Measurements from ENCODE around the gene DSC1. TPM values are rescaled to one million over a fixed set of nuclear protein-coding genes. Genes with fewer than 3 reads are reported as not detected.

DSC1 gene
- total and polyA plus RNA-seq, 2 of the 4 experiments (the other 2 are of a cell fraction): not detected

DNA sequence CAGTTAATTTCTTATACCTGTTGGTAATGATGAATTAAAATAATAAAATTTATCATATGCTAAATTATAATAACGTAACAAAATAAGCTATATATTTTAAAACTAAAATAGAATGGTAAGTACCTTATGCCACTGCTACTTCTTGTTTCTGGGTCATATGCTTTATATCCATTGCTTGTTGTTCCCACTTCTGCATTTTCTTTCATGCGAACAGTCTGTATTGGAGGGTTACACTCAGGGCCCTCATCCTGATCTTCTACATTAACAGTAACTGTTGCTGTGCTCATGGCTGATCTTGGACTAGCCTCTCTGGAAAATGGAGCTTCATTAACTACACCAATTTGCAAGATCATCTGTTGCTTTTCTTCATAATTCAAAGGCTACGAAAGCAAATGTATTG is 82.7 kb downstream of the DSC1 start:
- H2AFZ ChIP-seq (replicated peaks; ENCODE audit: low read length, poor library complexity): no peak overlapping the region
- no peak overlapping the region for H2BK5ac ChIP-seq (ENCODE audit: low read depth, low read length, poor library complexity, severe bottlenecking)
- H2AK5ac ChIP-seq (ENCODE audit: low read depth, low read length): no peak overlapping the region
- DNase-seq (no peak), ATAC-seq (ENCODE audit: low read depth) (no peak)
- no peak overlapping the region for H2BK20ac ChIP-seq (ENCODE audit: low read depth, low read length)
- H3K9ac ChIP-seq (ENCODE audit: low read depth, low read length): no peak overlapping the region
- no peak overlapping the region for H3K18ac ChIP-seq (ENCODE audit: low read depth, low read length)
- H2AK9ac ChIP-seq (replicated peaks; ENCODE audit: low read depth, low read length, poor library complexity): no peak overlapping the region
- ChIA-PET POLR2A (ENCODE audit: unreplicated experiment) (no interaction called here), CTCF (no interaction called here)
- H3K9me3 ChIP-seq (ENCODE audit: control insufficient read depth, insufficient read depth, low read length): no peaks in the 10 kb centered on the region; the same call in 1 of the 2 replicates
- BruUV-seq (replicated peaks): no TSS peak
- no peaks in the 10 kb centered on the region for H3K9me1 ChIP-seq (ENCODE audit: insufficient read depth, low read length)
- H3K56ac ChIP-seq (ENCODE audit: extremely low read depth, insufficient read depth, low read length): no peak overlapping the region
- no peaks in the 10 kb centered on the region for H3K27me3 ChIP-seq (ENCODE audit: control insufficient read depth, insufficient read depth, low read length)
- H3K4me2 ChIP-seq (ENCODE audit: low read depth, low read length): no peak overlapping the region
- H4K20me1 ChIP-seq (ENCODE audit: insufficient read depth, low read length): no peaks in the 10 kb centered on the region
- in situ Hi-C loops (cut with MboI; ENCODE audit: low sequenced_read_pairs) (no loop called here), dilution Hi-C loops (cut with HindIII; ENCODE audit: low sequenced_read_pairs, unreplicated experiment) (no loop called here), intact Hi-C loops (cut with micrococcal nuclease) (no loop called here)
- H4K8ac ChIP-seq (ENCODE audit: low read depth in 2 of 2, low read length in 2 of 2): no peak overlapping the region
- H2BK15ac ChIP-seq (ENCODE audit: low read depth, low read length): no peak overlapping the region
- no peak overlapping the region for H3K27ac ChIP-seq (ENCODE audit: insufficient read depth, low read length)
- WGBS, 2 experiments (ENCODE audit: extremely low coverage in 2 of 2, insufficient read length in 1 of 2): 100% methylated on average over 1 of the region's 3 CpGs; no CpG with 5 or more reads in 1 of the 2 experiments
- TF ChIP-seq RFX5 (IDR thresholded peaks at IDR 0.05; ENCODE audit: low read depth, low read length) (no peak), BHLHE40 (IDR thresholded peaks at IDR 0.05; ENCODE audit: low read depth, low read length) (no peak), RAD21 (IDR thresholded peaks at IDR 0.05; ENCODE audit: low read length) (no peak), CEBPB (IDR thresholded peaks at IDR 0.05; ENCODE audit: low read depth, low read length) (no peak), RCOR1 (IDR thresholded peaks at IDR 0.05; ENCODE audit: insufficient replicate concordance, low read length) (no peak), FOS (IDR thresholded peaks at IDR 0.05; ENCODE audit: low read depth, low read length) (no peak), MAZ (IDR thresholded peaks at IDR 0.05; ENCODE audit: borderline replicate concordance, low read depth, low read length) (no peak), MXI1 (IDR thresholded peaks at IDR 0.05; ENCODE audit: borderline replicate concordance, low read depth, low read length) (no peak), SMC3 (IDR thresholded peaks at IDR 0.05; ENCODE audit: low read depth, low read length) (no peak), MAFK (IDR thresholded peaks at IDR 0.05; ENCODE audit: low read depth, low read length) (no peak), NFE2L2 (IDR thresholded peaks at IDR 0.05; ENCODE audit: low read depth, low read length) (no peak)
- TF ChIP-seq, protein P1, sequence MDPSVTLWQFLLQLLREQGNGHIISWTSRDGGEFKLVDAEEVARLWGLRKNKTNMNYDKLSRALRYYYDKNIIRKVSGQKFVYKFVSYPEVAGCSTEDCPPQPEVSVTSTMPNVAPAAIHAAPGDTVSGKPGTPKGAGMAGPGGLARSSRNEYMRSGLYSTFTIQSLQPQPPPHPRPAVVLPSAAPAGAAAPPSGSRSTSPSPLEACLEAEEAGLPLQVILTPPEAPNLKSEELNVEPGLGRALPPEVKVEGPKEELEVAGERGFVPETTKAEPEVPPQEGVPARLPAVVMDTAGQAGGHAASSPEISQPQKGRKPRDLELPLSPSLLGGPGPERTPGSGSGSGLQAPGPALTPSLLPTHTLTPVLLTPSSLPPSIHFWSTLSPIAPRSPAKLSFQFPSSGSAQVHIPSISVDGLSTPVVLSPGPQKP (IDR thresholded peaks at IDR 0.05; ENCODE audit: borderline replicate concordance, low read depth, low read length): no peak
- TF ChIP-seq, protein P2, sequence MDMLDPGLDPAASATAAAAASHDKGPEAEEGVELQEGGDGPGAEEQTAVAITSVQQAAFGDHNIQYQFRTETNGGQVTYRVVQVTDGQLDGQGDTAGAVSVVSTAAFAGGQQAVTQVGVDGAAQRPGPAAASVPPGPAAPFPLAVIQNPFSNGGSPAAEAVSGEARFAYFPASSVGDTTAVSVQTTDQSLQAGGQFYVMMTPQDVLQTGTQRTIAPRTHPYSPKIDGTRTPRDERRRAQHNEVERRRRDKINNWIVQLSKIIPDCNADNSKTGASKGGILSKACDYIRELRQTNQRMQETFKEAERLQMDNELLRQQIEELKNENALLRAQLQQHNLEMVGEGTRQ (IDR thresholded peaks at IDR 0.05; ENCODE audit: low read depth, low read length): no peak
- TF ChIP-seq, protein P3, sequence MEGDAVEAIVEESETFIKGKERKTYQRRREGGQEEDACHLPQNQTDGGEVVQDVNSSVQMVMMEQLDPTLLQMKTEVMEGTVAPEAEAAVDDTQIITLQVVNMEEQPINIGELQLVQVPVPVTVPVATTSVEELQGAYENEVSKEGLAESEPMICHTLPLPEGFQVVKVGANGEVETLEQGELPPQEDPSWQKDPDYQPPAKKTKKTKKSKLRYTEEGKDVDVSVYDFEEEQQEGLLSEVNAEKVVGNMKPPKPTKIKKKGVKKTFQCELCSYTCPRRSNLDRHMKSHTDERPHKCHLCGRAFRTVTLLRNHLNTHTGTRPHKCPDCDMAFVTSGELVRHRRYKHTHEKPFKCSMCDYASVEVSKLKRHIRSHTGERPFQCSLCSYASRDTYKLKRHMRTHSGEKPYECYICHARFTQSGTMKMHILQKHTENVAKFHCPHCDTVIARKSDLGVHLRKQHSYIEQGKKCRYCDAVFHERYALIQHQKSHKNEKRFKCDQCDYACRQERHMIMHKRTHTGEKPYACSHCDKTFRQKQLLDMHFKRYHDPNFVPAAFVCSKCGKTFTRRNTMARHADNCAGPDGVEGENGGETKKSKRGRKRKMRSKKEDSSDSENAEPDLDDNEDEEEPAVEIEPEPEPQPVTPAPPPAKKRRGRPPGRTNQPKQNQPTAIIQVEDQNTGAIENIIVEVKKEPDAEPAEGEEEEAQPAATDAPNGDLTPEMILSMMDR (conservative IDR thresholded peaks at IDR 0.05; ENCODE audit: low read depth, low read length): no peak
- no peaks in the 10 kb centered on the region for H3K4me1 ChIP-seq (ENCODE audit: control insufficient read depth, insufficient read depth, low read length)
- no peaks in the 10 kb centered on the region for H3K79me1 ChIP-seq (ENCODE audit: low read depth in 1 of 2, low read length in 2 of 2)
- H3K4me3 ChIP-seq (ENCODE audit: insufficient read depth, low read depth, low read length): no peak overlapping the region
- no peak overlapping the region for H3K23ac ChIP-seq (ENCODE audit: low read depth, low read length)
- no peak overlapping the region for H3K4ac ChIP-seq (ENCODE audit: low read depth, low read length)
- H4K91ac ChIP-seq (ENCODE audit: insufficient read depth, low read depth, low read length): no peak overlapping the region
- H2BK120ac ChIP-seq (ENCODE audit: low read depth, low read length): no peak overlapping the region
- no peak overlapping the region for H4K5ac ChIP-seq (ENCODE audit: low read depth, low read length)
- H3K36me3 ChIP-seq (ENCODE audit: control insufficient read depth, insufficient read depth, low read length): no peaks in the 10 kb centered on the region
- no peak overlapping the region for H3K14ac ChIP-seq (replicated peaks; ENCODE audit: low read depth, low read length)
